ENCODE measurements around the gene FGF9. TPM values are rescaled to one million over a fixed set of nuclear protein-coding genes. Genes with fewer than 3 reads are reported as not detected.

FGF9 gene
- total RNA-seq (2022; extraction: Qiagen RNA extraction; ENCODE audit: low read depth), result not detected in 5 replicates

GRCh38 chr13:21670883-21671619 lies at the start of gene FGF9:
FGF9 (plus strand) TSS chr13:21671073; CDS start chr13:21671913, 840 bp downstream.

Other genes starting within 250 kb of the FGF9 start
- 10.7 to 21.5 TPM (median 17.5 TPM) in 5 replicates for gene ZDHHC20, start 211.8 kb upstream of the FGF9 start, total RNA-seq (2022; extraction: Qiagen RNA extraction; ENCODE audit: low read depth)
- 15.0 to 18.5 TPM (median 17.0 TPM) in 5 replicates for gene MICU2, start 66.9 kb upstream of the FGF9 start, total RNA-seq (2022; extraction: Qiagen RNA extraction; ENCODE audit: low read depth)

Data from A549 treated with GW870086 at 1 μM for 4 hours (cell line).